ENCODE data around the gene HIGD1A.

GRCh38 chr3:42852441-42852840 lies 48.2 kb upstream of the HIGD1A start:
- TF ChIP-seq, protein P1, sequence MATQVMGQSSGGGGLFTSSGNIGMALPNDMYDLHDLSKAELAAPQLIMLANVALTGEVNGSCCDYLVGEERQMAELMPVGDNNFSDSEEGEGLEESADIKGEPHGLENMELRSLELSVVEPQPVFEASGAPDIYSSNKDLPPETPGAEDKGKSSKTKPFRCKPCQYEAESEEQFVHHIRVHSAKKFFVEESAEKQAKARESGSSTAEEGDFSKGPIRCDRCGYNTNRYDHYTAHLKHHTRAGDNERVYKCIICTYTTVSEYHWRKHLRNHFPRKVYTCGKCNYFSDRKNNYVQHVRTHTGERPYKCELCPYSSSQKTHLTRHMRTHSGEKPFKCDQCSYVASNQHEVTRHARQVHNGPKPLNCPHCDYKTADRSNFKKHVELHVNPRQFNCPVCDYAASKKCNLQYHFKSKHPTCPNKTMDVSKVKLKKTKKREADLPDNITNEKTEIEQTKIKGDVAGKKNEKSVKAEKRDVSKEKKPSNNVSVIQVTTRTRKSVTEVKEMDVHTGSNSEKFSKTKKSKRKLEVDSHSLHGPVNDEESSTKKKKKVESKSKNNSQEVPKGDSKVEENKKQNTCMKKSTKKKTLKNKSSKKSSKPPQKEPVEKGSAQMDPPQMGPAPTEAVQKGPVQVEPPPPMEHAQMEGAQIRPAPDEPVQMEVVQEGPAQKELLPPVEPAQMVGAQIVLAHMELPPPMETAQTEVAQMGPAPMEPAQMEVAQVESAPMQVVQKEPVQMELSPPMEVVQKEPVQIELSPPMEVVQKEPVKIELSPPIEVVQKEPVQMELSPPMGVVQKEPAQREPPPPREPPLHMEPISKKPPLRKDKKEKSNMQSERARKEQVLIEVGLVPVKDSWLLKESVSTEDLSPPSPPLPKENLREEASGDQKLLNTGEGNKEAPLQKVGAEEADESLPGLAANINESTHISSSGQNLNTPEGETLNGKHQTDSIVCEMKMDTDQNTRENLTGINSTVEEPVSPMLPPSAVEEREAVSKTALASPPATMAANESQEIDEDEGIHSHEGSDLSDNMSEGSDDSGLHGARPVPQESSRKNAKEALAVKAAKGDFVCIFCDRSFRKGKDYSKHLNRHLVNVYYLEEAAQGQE (IDR thresholded peaks at IDR 0.05; ENCODE audit: borderline replicate concordance): no peak
- TF ChIP-seq, protein P2, sequence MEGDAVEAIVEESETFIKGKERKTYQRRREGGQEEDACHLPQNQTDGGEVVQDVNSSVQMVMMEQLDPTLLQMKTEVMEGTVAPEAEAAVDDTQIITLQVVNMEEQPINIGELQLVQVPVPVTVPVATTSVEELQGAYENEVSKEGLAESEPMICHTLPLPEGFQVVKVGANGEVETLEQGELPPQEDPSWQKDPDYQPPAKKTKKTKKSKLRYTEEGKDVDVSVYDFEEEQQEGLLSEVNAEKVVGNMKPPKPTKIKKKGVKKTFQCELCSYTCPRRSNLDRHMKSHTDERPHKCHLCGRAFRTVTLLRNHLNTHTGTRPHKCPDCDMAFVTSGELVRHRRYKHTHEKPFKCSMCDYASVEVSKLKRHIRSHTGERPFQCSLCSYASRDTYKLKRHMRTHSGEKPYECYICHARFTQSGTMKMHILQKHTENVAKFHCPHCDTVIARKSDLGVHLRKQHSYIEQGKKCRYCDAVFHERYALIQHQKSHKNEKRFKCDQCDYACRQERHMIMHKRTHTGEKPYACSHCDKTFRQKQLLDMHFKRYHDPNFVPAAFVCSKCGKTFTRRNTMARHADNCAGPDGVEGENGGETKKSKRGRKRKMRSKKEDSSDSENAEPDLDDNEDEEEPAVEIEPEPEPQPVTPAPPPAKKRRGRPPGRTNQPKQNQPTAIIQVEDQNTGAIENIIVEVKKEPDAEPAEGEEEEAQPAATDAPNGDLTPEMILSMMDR (IDR thresholded peaks at IDR 0.05; ENCODE audit: poor library complexity, severe bottlenecking): no peak
- TF ChIP-seq MXI1 (conservative IDR thresholded peaks at IDR 0.05; ENCODE audit: poor library complexity, severe bottlenecking): no peak
- TF ChIP-seq POLR2AphosphoS5 (IDR thresholded peaks at IDR 0.05): no peak
- no peak for TF ChIP-seq TAF1 (IDR thresholded peaks at IDR 0.05; ENCODE audit: low read depth)
- no peak for TF ChIP-seq RAD21 (conservative IDR thresholded peaks at IDR 0.05)
- TF ChIP-seq EP300 (conservative IDR thresholded peaks at IDR 0.05; ENCODE audit: poor library complexity, severe bottlenecking): no peak

All from neural cell (in vitro differentiated cells).